Peyer's patch (tissue), 4 donors: ENCODE measurements around the gene MGLL.

Experiments
- POLR2A ChIP-seq, 2 donors: fragments of 450-650 bp; IDR thresholded peaks; one replicate each; pipeline ENCODE4 v1.5.1; 2017; ENCODE audit warnings: antibody characterized with exemption in 2 of 2, mild to moderate bottlenecking in 2 of 2, moderate library complexity in 2 of 2
- TF ChIP-seq, protein P1 (sequence below), 6 experiments: fragments of 450-650 bp in 4 of 6; fragments of 200-600 bp in 2 of 6; sonication (generic) in 1 of 6; IDR thresholded peaks; one replicate each; pipeline ENCODE4 v1.5.1; 2017 to 2019; ENCODE audit warnings: antibody characterized with exemption in 6 of 6, mild to moderate bottlenecking in 3 of 6, moderate library complexity in 1 of 6

- TF ChIP-seq, protein P1, sequence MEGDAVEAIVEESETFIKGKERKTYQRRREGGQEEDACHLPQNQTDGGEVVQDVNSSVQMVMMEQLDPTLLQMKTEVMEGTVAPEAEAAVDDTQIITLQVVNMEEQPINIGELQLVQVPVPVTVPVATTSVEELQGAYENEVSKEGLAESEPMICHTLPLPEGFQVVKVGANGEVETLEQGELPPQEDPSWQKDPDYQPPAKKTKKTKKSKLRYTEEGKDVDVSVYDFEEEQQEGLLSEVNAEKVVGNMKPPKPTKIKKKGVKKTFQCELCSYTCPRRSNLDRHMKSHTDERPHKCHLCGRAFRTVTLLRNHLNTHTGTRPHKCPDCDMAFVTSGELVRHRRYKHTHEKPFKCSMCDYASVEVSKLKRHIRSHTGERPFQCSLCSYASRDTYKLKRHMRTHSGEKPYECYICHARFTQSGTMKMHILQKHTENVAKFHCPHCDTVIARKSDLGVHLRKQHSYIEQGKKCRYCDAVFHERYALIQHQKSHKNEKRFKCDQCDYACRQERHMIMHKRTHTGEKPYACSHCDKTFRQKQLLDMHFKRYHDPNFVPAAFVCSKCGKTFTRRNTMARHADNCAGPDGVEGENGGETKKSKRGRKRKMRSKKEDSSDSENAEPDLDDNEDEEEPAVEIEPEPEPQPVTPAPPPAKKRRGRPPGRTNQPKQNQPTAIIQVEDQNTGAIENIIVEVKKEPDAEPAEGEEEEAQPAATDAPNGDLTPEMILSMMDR (IDR thresholded peaks at IDR 0.05), result no peak
- no peak for TF ChIP-seq POLR2A (IDR thresholded peaks at IDR 0.05)
Measured at GRCh38 chr3:127764841-127765362, 57.4 kb downstream of the MGLL start.
